H1 (cell line): ENCODE data around the gene NXPH1. TPM values are rescaled to one million over a fixed set of nuclear protein-coding genes. Genes with fewer than 3 reads are reported as not detected.

Source experiments
- CHD1 ChIP-seq: IDR thresholded peaks from 2 replicates; pipeline ENCODE4 v1.6.1; 2012; ENCODE audit warnings: low read depth, low read length, improper control_type of control experiment
- polyA plus RNA-seq, 7 experiments: library from polyadenylated mRNA; depleted of rRNA in 3 of 7; stranded (reverse) in 5 of 7; unstranded in 2 of 7; fragments of >200 nt in 5 of 7; fragments of 200-250 nt in 2 of 7; gene quantifications; 1 replicate in 5 of 7; 2 replicates in 1 of 7; 4 replicates in 1 of 7; pipeline versions ENCODE4 v1.2.1 to v1.2.3, GENCODE V29; 2011 to 2013; ENCODE audit warnings: missing spikeins in 2 of 7, mixed read lengths in 2 of 7
- total RNA-seq: library from RNA; stranded (reverse); fragmentation: NEBNext Ultra II Directional; extraction: Animal tissue kit (Norgen Biotek cat#: 25700); gene quantifications from 2 replicates; pipeline ENCODE4 v1.2.1, GENCODE V29; 2021
- TF ChIP-seq, protein P1 (sequence below): IDR thresholded peaks from 2 replicates; pipeline ENCODE4 v1.6.1; 2012; ENCODE audit warnings: inconsistent platforms

The NXPH1 gene
- total and polyA plus RNA-seq, 2 of the 8 experiments (the other 6 are each of a cell fraction or from before 2014, with no cell fraction given): 0.14 to 1.0 TPM

DNA sequence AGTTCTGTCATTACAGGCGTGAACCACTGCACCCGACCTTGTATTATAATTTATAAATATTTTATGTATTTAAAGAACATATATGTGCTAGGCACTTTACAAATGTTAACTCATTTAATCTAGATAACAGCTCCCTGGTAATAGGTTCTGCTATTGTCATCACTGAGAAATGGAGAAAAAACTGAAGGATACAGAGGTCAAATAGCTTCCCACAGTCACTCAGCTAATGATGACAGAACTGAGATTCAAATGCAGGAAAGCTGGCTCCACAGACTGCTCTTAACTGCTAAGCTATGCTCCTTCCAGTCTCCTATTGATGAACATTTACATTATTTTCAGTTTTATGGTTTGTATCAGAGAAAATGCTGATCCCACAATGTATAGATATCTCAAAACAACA, 28.9 kb downstream of the NXPH1 start (continued):
- no peak for TF ChIP-seq CHD1
- TF ChIP-seq, protein P1, sequence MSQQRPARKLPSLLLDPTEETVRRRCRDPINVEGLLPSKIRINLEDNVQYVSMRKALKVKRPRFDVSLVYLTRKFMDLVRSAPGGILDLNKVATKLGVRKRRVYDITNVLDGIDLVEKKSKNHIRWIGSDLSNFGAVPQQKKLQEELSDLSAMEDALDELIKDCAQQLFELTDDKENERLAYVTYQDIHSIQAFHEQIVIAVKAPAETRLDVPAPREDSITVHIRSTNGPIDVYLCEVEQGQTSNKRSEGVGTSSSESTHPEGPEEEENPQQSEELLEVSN: no peak
